HEK293T (cell line): ENCODE measurements around the gene SLC6A7.

Experiments used
- BHLHE40 ChIP-seq: fragments of 450-650 bp; IDR thresholded peaks from 2 replicates; pipeline ENCODE4 v1.6.1; 2016; ENCODE audit warnings: mild to moderate bottlenecking, moderate library complexity, borderline replicate concordance
- CTBP1 ChIP-seq: fragments of 450-650 bp; IDR thresholded peaks from 2 replicates; pipeline ENCODE4 v1.6.1; 2016; ENCODE audit warnings: borderline replicate concordance
- ELF4 ChIP-seq: fragments of 450-650 bp; IDR thresholded peaks from 2 replicates; pipeline ENCODE4 v1.6.1; 2017; ENCODE audit warnings: antibody characterized with exemption
- FOXK2 ChIP-seq: fragments of 450-650 bp; IDR thresholded peaks from 2 replicates; pipeline ENCODE4 v1.6.1; 2016; ENCODE audit warnings: mild to moderate bottlenecking
- SP1 ChIP-seq: fragments of 450-650 bp; IDR thresholded peaks from 2 replicates; pipeline ENCODE4 v1.6.1; 2017
- SUZ12 ChIP-seq: fragments of 450-650 bp; IDR thresholded peaks from 2 replicates; pipeline ENCODE4 v1.6.1; 2016; ENCODE audit warnings: mild to moderate bottlenecking
- TARDBP ChIP-seq: fragments of 450-650 bp; IDR thresholded peaks from 2 replicates; pipeline ENCODE4 v1.6.1; 2016

- TF ChIP-seq BHLHE40: no peak
- no peak for TF ChIP-seq TARDBP
- no peak for TF ChIP-seq SUZ12
- no peak for TF ChIP-seq SP1
- TF ChIP-seq FOXK2: no peak
- no peak for TF ChIP-seq CTBP1
- TF ChIP-seq ELF4: no peak
These were observed 46.9 kb upstream of the SLC6A7 start for GRCh38 chr5:150142959-150143349.
